ENCODE data around the gene UCHL5.

Gene UCHL5

DNA sequence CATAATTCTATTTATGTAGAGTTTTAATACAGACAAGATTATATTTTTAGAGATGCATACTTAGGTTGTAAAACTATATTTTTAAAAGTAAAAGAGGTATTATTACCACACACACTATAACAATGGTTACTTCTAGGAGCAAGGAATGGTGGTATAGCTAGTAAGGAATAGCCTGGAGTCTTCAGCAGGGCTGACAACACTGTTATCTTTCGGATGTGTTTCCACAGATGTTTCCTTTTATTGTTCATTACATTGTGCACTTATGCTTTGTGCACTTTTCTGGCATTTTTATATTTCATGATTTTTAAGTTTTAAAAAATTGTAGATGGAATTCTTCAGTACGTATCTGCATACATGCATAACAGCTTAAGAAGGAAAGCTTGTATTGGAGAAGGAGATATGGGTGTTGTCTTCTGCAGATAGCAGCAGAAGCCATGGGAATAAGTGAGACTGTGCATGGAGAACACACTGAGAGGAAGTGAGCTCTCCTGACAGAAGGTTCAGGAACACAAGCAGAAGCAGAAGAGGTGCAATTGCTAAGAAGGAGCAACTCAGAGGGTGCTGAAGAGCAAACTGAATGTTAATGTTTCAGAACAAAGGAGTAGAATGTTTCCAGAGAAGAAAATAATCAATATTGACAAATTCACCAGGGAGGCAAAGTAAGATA lies 91.8 kb downstream of the UCHL5 start:
- no peak for DNase-seq (ENCODE audit: low read depth)

DNA sequence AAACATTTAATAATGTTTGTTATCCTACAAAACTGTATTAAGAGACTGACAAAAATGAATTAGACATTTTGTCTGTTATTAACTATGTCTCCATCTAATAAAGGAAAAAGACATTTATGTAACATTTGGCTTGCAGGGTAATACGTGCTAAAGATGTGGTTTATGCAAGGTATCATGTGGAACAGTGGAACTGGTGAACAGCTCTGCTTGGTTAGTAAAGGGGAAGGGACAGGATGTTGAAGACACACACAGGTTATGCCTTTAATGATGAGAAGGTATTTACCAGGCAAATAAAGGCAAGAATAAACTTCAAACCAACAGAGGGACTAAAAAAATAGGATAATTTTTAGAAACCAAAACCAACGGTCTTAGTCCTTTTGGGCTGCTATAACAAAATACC lies 93.1 kb downstream of the UCHL5 start:
- no peak for DNase-seq (ENCODE audit: low read depth)

DNA sequence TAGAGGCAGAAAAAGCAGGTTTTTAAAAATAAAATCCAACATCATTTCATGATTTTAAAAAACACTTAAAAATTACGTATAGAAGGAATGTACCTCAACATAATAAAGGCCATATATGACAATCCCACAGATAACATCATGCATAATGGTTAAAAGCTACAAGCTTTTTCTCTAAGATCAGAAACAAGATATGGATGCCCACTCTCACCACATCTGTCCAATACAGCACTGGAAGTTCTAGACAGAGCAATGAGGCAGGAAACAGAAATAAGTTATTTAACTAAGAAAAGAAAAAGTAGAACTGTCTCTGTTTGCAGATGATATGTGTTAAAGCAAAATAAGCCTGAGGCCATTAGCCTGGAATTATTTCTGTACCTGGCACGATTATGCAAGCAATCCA lies 96.3 kb downstream of the UCHL5 start:
- DNase-seq (ENCODE audit: low read depth), result no peak

Data from amniotic epithelial cell (primary cell).